H9 (cell line): ENCODE measurements around the gene RAPSN. TPM values are rescaled to one million over a fixed set of nuclear protein-coding genes. Genes with fewer than 3 reads are reported as not detected.

ENCODE experiments used
- DNase-seq: peaks from one replicate; pipeline ENCODE4 v3.0.0-alpha.2; 2017
- H2AFZ ChIP-seq: one replicate; pipeline ENCODE4 v1.6.1; 2013; ENCODE audit warnings: mild to moderate bottlenecking, low read length, control low read depth, moderate library complexity
- H2AK5ac ChIP-seq: 2 replicates; pipeline ENCODE4 v1.6.1; 2013; ENCODE audit warnings: low read length, control low read depth, mixed read lengths; ENCODE audit not compliant: insufficient read length
- H2BK120ac ChIP-seq: one replicate; pipeline ENCODE4 v1.6.1; 2013; ENCODE audit warnings: low read depth, mild to moderate bottlenecking, low read length, control low read depth, inconsistent platforms; ENCODE audit not compliant: poor library complexity, severe bottlenecking
- H2BK12ac ChIP-seq: 2 replicates; pipeline ENCODE4 v1.6.1; 2013; ENCODE audit warnings: low read length, control low read depth, mixed read lengths, low read depth; ENCODE audit not compliant: insufficient read length
- H2BK15ac ChIP-seq: 2 replicates; pipeline ENCODE4 v1.6.1; 2013; ENCODE audit warnings: low read depth, low read length, control low read depth
- H2BK20ac ChIP-seq: one replicate; pipeline ENCODE4 v1.6.1; 2013; ENCODE audit warnings: low read depth, mild to moderate bottlenecking, low read length, control low read depth, inconsistent platforms; ENCODE audit not compliant: poor library complexity, severe bottlenecking
- H2BK5ac ChIP-seq: 2 replicates; pipeline ENCODE4 v1.6.1; 2013; ENCODE audit warnings: low read length, control low read depth, mixed read lengths; ENCODE audit not compliant: insufficient read length
- H3K14ac ChIP-seq: 2 replicates; pipeline ENCODE4 v1.6.1; 2013; ENCODE audit warnings: low read length, control low read depth; ENCODE audit not compliant: insufficient read depth
- H3K18ac ChIP-seq: 2 replicates; pipeline ENCODE4 v1.6.1; 2013; ENCODE audit warnings: low read depth, mild to moderate bottlenecking, mixed read lengths, low read length, control low read depth; ENCODE audit not compliant: insufficient read length
- H3K23ac ChIP-seq: 2 replicates; pipeline ENCODE4 v1.6.1; 2013; ENCODE audit warnings: low read length, control low read depth, mixed read lengths, low read depth; ENCODE audit not compliant: insufficient read length
- H3K23me2 ChIP-seq: 2 replicates; pipeline ENCODE4 v1.6.1; 2013; ENCODE audit warnings: low read depth, mild to moderate bottlenecking, mixed read lengths, low read length, control low read depth; ENCODE audit not compliant: insufficient read length, poor library complexity, severe bottlenecking
- H3K27ac ChIP-seq: 2 replicates; pipeline ENCODE4 v1.5.1; 2013; ENCODE audit warnings: low read length, control low read depth, mixed read lengths, low read depth; ENCODE audit not compliant: insufficient read length
- H3K27me3 ChIP-seq: 2 replicates; pipeline ENCODE4 v1.6.1; 2013; ENCODE audit warnings: low read length, control low read depth, inconsistent platforms; ENCODE audit not compliant: insufficient read depth
- H3K4ac ChIP-seq: 2 replicates; pipeline ENCODE4 v1.6.1; 2013; ENCODE audit warnings: low read depth, mild to moderate bottlenecking, control low read depth, inconsistent platforms, low read length, moderate library complexity
- H3K4me1 ChIP-seq: 2 replicates; pipeline ENCODE4 v1.6.1; 2013; ENCODE audit warnings: low read length, control low read depth, inconsistent platforms; ENCODE audit not compliant: insufficient read depth
- H3K4me2 ChIP-seq: 2 replicates; pipeline ENCODE4 v1.6.1; 2013; ENCODE audit warnings: low read length, control low read depth, mixed read lengths; ENCODE audit not compliant: insufficient read length, insufficient read depth
- H3K56ac ChIP-seq: 2 replicates; pipeline ENCODE4 v1.6.1; 2013; ENCODE audit warnings: low read depth, mild to moderate bottlenecking, mixed read lengths, low read length, control low read depth; ENCODE audit not compliant: insufficient read length
- H3K79me1 ChIP-seq: 2 replicates; pipeline ENCODE4 v1.6.1; 2013; ENCODE audit warnings: low read depth, mild to moderate bottlenecking, moderate library complexity, low read length, control low read depth, inconsistent platforms; ENCODE audit not compliant: insufficient read depth, poor library complexity, severe bottlenecking
- H3K79me2 ChIP-seq: 2 replicates; pipeline ENCODE4 v1.6.1; 2013; ENCODE audit warnings: low read length, control low read depth, inconsistent platforms; ENCODE audit not compliant: insufficient read depth
- H3K9ac ChIP-seq: 2 replicates; pipeline ENCODE4 v1.6.1; 2013; ENCODE audit warnings: low read length, control low read depth, mixed read lengths; ENCODE audit not compliant: insufficient read length; ENCODE audit errors: extremely low read depth
- H3K9me3 ChIP-seq: one replicate; pipeline ENCODE4 v1.6.1; 2013; ENCODE audit warnings: low read depth, low read length, inconsistent platforms; ENCODE audit not compliant: control insufficient read depth
- H3T11ph ChIP-seq: one replicate; pipeline ENCODE4 v1.6.1; 2013; ENCODE audit warnings: mild to moderate bottlenecking, low read length, control low read depth, inconsistent platforms
- H4K20me1 ChIP-seq: one replicate; pipeline ENCODE4 v1.6.1; 2013; ENCODE audit not compliant: control insufficient read depth, insufficient read length, insufficient read depth
- H4K5ac ChIP-seq: 2 replicates; pipeline ENCODE4 v1.6.1; 2013; ENCODE audit warnings: low read depth, mild to moderate bottlenecking, mixed read lengths, low read length, control low read depth; ENCODE audit not compliant: insufficient read length
- H4K8ac ChIP-seq: replicated peaks from 2 replicates; pipeline ENCODE4 v1.6.1; 2013; ENCODE audit warnings: low read length, control low read depth, mixed read lengths, low read depth; ENCODE audit not compliant: insufficient read length
- H4K91ac ChIP-seq: 2 replicates; pipeline ENCODE4 v1.6.1; 2013; ENCODE audit warnings: low read depth, mild to moderate bottlenecking, moderate library complexity, mixed read lengths, low read length, control low read depth; ENCODE audit not compliant: insufficient read length
- H3K27ac Mint-ChIP-seq, 3 experiments: 2 replicates in 2 of 3; 3 replicates in 1 of 3; pipeline ENCODE4 v1.8.0; 2020 to 2021; ENCODE audit warnings: mixed read lengths in 3 of 3, mild to moderate bottlenecking in 1 of 3, moderate library complexity in 1 of 3
- H3K27me3 Mint-ChIP-seq: 2 replicates; pipeline ENCODE4 v1.8.0; 2021; ENCODE audit warnings: low read depth, mild to moderate bottlenecking, moderate library complexity, mixed read lengths
- H3K36me3 Mint-ChIP-seq, 3 experiments: 2 replicates in 2 of 3; 3 replicates in 1 of 3; pipeline ENCODE4 v1.8.0; 2020 to 2021; ENCODE audit warnings: low read depth in 3 of 3, mixed read lengths in 3 of 3; ENCODE audit not compliant: insufficient read depth in 1 of 3
- H3K4me1 Mint-ChIP-seq, 2 experiments: 2 replicates each; pipeline ENCODE4 v1.8.0; 2020; ENCODE audit warnings: mixed read lengths in 2 of 2
- H3K4me3 Mint-ChIP-seq, 2 experiments: 2 replicates in 1 of 2; 3 replicates in 1 of 2; pipeline ENCODE4 v1.8.0; 2020 to 2021; ENCODE audit warnings: mild to moderate bottlenecking in 2 of 2, mixed read lengths in 2 of 2, moderate library complexity in 1 of 2
- H3K9me3 Mint-ChIP-seq, 2 experiments: 2 replicates in 1 of 2; 3 replicates in 1 of 2; pipeline ENCODE4 v1.8.0; 2020; ENCODE audit warnings: mild to moderate bottlenecking in 2 of 2, mixed read lengths in 2 of 2, moderate library complexity in 1 of 2
- CTCF ChIP-seq: fragments of 200-600 bp; sonication (generic); conservative IDR thresholded peaks from 3 replicates; pipeline ENCODE4 v1.8.0; 2021; ENCODE audit warnings: antibody characterized with exemption, mild to moderate bottlenecking
- WGBS: extraction: QIAGEN DNeasy Blood & Tissue Kit; methylation state at CpG from one replicate; pipeline ENCODE4 v1.1.7; 2013; ENCODE audit warnings: missing lambda C conversion rate, low lambda C conversion rate, mixed read lengths; ENCODE audit not compliant: insufficient read length; ENCODE audit errors: extremely low coverage; 5-methylcytosine and 5-hydroxymethylcytosine counted together
- total RNA-seq: library from RNA; stranded (reverse); gene quantifications from 2 replicates; pipeline ENCODE4 v1.2.1, GENCODE V29; 2021

RAPSN gene
- total RNA-seq, 1 experiment from 2014 or later, result 0.48 TPM

- no peak overlapping the region for H4K8ac ChIP-seq
- no peak overlapping the region for H3K14ac ChIP-seq
- H2BK5ac ChIP-seq, result no peak overlapping the region
- H2BK120ac ChIP-seq, result no peak overlapping the region
- peaks cover 4% of the 10 kb centered on the region for H3K23me2 ChIP-seq
- H2AFZ ChIP-seq, result no peak overlapping the region
- no peak overlapping the region for H3K27ac ChIP-seq
- no peak overlapping the region for H3K56ac ChIP-seq
- no peak overlapping the region for H3K23ac ChIP-seq
- H2BK20ac ChIP-seq, result no peak overlapping the region
- H3K4me3 Mint-ChIP-seq, result no peak overlapping the region
- no peak overlapping the region for H3K27ac Mint-ChIP-seq
- no peak overlapping the region for H4K91ac ChIP-seq
- WGBS, result no CpG with 5 or more reads among the region's 3 CpGs
- no peak overlapping the region for H3T11ph ChIP-seq
- no peaks in the 10 kb centered on the region for H3K79me2 ChIP-seq
- no peaks in the 10 kb centered on the region for H3K79me1 ChIP-seq
- H3K9me3 Mint-ChIP-seq, result no peaks in the 10 kb centered on the region; a peak in 1 of 5 replicates
- H3K27me3 ChIP-seq, result no peaks in the 10 kb centered on the region
- H3K4ac ChIP-seq, result no peak overlapping the region
- no peak for DNase-seq
- H4K5ac ChIP-seq, result no peak overlapping the region
- no peaks in the 10 kb centered on the region; the same call in 1 of the 2 replicates for H3K4me1 ChIP-seq
- H2BK15ac ChIP-seq, result no peak overlapping the region
- no peaks in the 10 kb centered on the region; the same call in 1 of the 2 replicates for H3K27me3 Mint-ChIP-seq
- no peak overlapping the region for H3K9ac ChIP-seq
- peaks cover 20 to 23% of the 10 kb centered on the region in 2 experiments for H3K4me1 Mint-ChIP-seq
- no peak overlapping the region for H2AK5ac ChIP-seq
- H3K18ac ChIP-seq, result no peak overlapping the region
- H3K36me3 Mint-ChIP-seq, result no peaks in the 10 kb centered on the region
- no peak overlapping the region for H3K4me2 ChIP-seq
- TF ChIP-seq CTCF, result no peak
- no peak overlapping the region for H2BK12ac ChIP-seq
- no peaks in the 10 kb centered on the region for H4K20me1 ChIP-seq
- H3K9me3 ChIP-seq, result no peaks in the 10 kb centered on the region
Measured at GRCh38 chr11:47396049-47396320, 53.0 kb downstream of the RAPSN start.
